HepG2 (cell line): ENCODE data around the gene GATD1. TPM values are rescaled to one million over a fixed set of nuclear protein-coding genes. Genes with fewer than 3 reads are reported as not detected.
A peak's percentile ranks its signal among the peaks of the same experiment; 100 is the strongest.

Experiments
- CSRNP1 ChIP-seq: sonication (generic); formaldehyde crosslinking; IDR thresholded peaks from 2 replicates; pipeline ENCODE4 v1.8.1; 2023; ENCODE audit warnings: mild to moderate bottlenecking, missing genetic modification reagents
- EP300 ChIP-seq, 3 experiments: sonication (generic) in 1 of 3; formaldehyde crosslinking in 1 of 3; IDR thresholded peaks; 2 replicates each; pipeline versions ENCODE4 v1.5.1 to v1.6.1; 2011 to 2020; ENCODE audit warnings: low read depth in 2 of 3, low read length in 2 of 3, borderline replicate concordance in 1 of 3, improper control_type of control experiment in 1 of 3, mild to moderate bottlenecking in 1 of 3, missing genetic modification reagents in 1 of 3, moderate library complexity in 1 of 3
- ESRRA ChIP-seq: sonication (generic); formaldehyde crosslinking; IDR thresholded peaks from 2 replicates; pipeline ENCODE4 v1.5.1; 2020; ENCODE audit warnings: mild to moderate bottlenecking, low read depth, missing genetic modification reagents
- HOXA3 ChIP-seq: sonication (generic); formaldehyde crosslinking; IDR thresholded peaks from 2 replicates; pipeline ENCODE4 v1.5.0; 2020; ENCODE audit warnings: missing genetic modification reagents
- IRF2 ChIP-seq: IDR thresholded peaks from 2 replicates; pipeline ENCODE4 v1.6.1; 2018; ENCODE audit warnings: missing genetic modification reagents, missing compliant biosample characterization
- KDM3A ChIP-seq: IDR thresholded peaks from 2 replicates; pipeline ENCODE4 v1.6.1; 2018; ENCODE audit warnings: low read depth, missing compliant biosample characterization
- MNT ChIP-seq: fragments of 450-650 bp; IDR thresholded peaks from 2 replicates; pipeline ENCODE4 v1.6.1; 2016
- NR2F6 ChIP-seq, 2 experiments: IDR thresholded peaks; 2 replicates each; pipeline ENCODE4 v1.6.1; 2016; ENCODE audit warnings: antibody characterized with exemption in 1 of 2, mild to moderate bottlenecking in 1 of 2
- PAF1 ChIP-seq: IDR thresholded peaks from 2 replicates; pipeline ENCODE4 v1.6.1; 2016; ENCODE audit warnings: missing genetic modification reagents, missing compliant biosample characterization
- TFAP4 ChIP-seq: sonication (generic); IDR thresholded peaks from 2 replicates; pipeline ENCODE4 v1.6.1; 2016; ENCODE audit warnings: low read depth, borderline replicate concordance
- THAP11 ChIP-seq: IDR thresholded peaks from 2 replicates; pipeline ENCODE4 v1.6.1; 2016; ENCODE audit warnings: missing biosample characterization, missing genetic modification reagents
- WIZ ChIP-seq: sonication (generic); formaldehyde crosslinking; IDR thresholded peaks from 2 replicates; pipeline ENCODE4 v1.5.1; 2020; ENCODE audit warnings: mild to moderate bottlenecking, missing genetic modification reagents
- YEATS4 ChIP-seq: sonication (generic); formaldehyde crosslinking; IDR thresholded peaks from 2 replicates; pipeline ENCODE4 v1.4.0; 2020; ENCODE audit warnings: missing genetic modification reagents, borderline replicate concordance
- ZBTB26 ChIP-seq: IDR thresholded peaks from 2 replicates; pipeline ENCODE4 v1.6.1; 2016; ENCODE audit warnings: missing compliant biosample characterization, missing genetic modification reagents, borderline replicate concordance
- ZNF329 ChIP-seq: sonication (generic); formaldehyde crosslinking; IDR thresholded peaks from 2 replicates; pipeline ENCODE4 v1.9.0; 2021; ENCODE audit warnings: low read depth, mild to moderate bottlenecking, missing genetic modification reagents
- ZNF7 ChIP-seq: IDR thresholded peaks from 2 replicates; pipeline ENCODE4 v1.6.1; 2016; ENCODE audit warnings: missing biosample characterization, missing genetic modification reagents
- ZNF792 ChIP-seq: IDR thresholded peaks from 2 replicates; pipeline ENCODE4 v1.6.1; 2016
- ZNF883 ChIP-seq: sonication (generic); formaldehyde crosslinking; IDR thresholded peaks from 2 replicates; pipeline ENCODE4 v1.5.1; 2020; ENCODE audit warnings: mild to moderate bottlenecking, missing genetic modification reagents; ENCODE audit errors: not compliant biosample characterization
- polyA plus RNA-seq, 8 experiments: library from polyadenylated mRNA; depleted of rRNA in 3 of 8; stranded (reverse) in 7 of 8; unstranded in 1 of 8; fragments of >200 nt; fragmentation: Illumina TruSeq in 4 of 8; extraction: Trizol in 4 of 8; gene quantifications; 2 replicates each; pipeline versions ENCODE4 v1.2.1 to v1.2.3, GENCODE V29; 2011 to 2016; ENCODE audit warnings: low read depth in 4 of 8, missing spikeins in 1 of 8, mixed read lengths in 1 of 8; ENCODE audit not compliant: insufficient read depth in 1 of 8
- total RNA-seq, 5 experiments: library from RNA; depleted of rRNA; stranded (reverse); fragments of >200 nt; fragmentation: Illumina TruSeq; extraction: Trizol; gene quantifications; 2 replicates each; pipeline ENCODE4 v1.2.3, GENCODE V29; 2016; ENCODE audit warnings: low read depth in 1 of 5
- TF ChIP-seq, protein P1 (sequence below): sonication (generic); formaldehyde crosslinking; IDR thresholded peaks from 2 replicates; pipeline ENCODE4 v1.4.0; 2020; ENCODE audit warnings: low read depth, mild to moderate bottlenecking, missing genetic modification reagents
- TF ChIP-seq, protein P2 (sequence below): sonication (generic); formaldehyde crosslinking; IDR thresholded peaks from 2 replicates; pipeline ENCODE4 v1.4.0; 2020; ENCODE audit warnings: missing genetic modification reagents

GATD1 gene
- total and polyA plus RNA-seq, 2 of the 13 experiments (the other 11 are each of a cell fraction or from before 2014, with no cell fraction given) = 31.3 to 60.5 TPM

GRCh38 chr11:797296-798092 is 20.2 kb upstream of the GATD1 start (continued):
- TF ChIP-seq MNT (peak; percentile 74), EP300 (IDR thresholded peaks at IDR 0.05; ENCODE audit: low read depth in 2 of 2, low read length in 2 of 2) (no peak), EP300 (CRISPR knock-in tag; IDR thresholded peaks at IDR 0.05; ENCODE audit: borderline replicate concordance) (no peak), PAF1 (CRISPR knock-in tag) (no peak), ZNF792 (CRISPR knock-in tag) (no peak), ESRRA (CRISPR knock-in tag) (peak; percentile 69; the same call in 1 of the 2 replicates), HOXA3 (CRISPR knock-in tag) (peak; percentile 2; the same call in 1 of the 2 replicates), KDM3A (CRISPR knock-in tag) (0 out of 2 replicates have a peak, but pooled peaks have one; percentile 58), ZNF883 (peak; percentile 16), ZBTB26 (CRISPR knock-in tag) (peak; percentile 22; the same call in 1 of the 2 replicates), CSRNP1 (CRISPR knock-in tag) (no peak; the same call in 1 of the 2 replicates), ZNF7 (no peak), ZNF329 (CRISPR knock-in tag) (no peak), THAP11 (peak; percentile 10; the same call in 1 of the 2 replicates), WIZ (CRISPR knock-in tag) (0 out of 2 replicates have a peak, but pooled peaks have one; percentile 22), IRF2 (CRISPR knock-in tag) (peak; percentile 3; the same call in 1 of the 2 replicates), NR2F6 (IDR thresholded peaks at IDR 0.05) (no peak), NR2F6 (CRISPR knock-in tag; IDR thresholded peaks at IDR 0.05) (no peak), YEATS4 (CRISPR knock-in tag) (no peak), TFAP4 (peak; percentile 95)
- TF ChIP-seq, protein P1, sequence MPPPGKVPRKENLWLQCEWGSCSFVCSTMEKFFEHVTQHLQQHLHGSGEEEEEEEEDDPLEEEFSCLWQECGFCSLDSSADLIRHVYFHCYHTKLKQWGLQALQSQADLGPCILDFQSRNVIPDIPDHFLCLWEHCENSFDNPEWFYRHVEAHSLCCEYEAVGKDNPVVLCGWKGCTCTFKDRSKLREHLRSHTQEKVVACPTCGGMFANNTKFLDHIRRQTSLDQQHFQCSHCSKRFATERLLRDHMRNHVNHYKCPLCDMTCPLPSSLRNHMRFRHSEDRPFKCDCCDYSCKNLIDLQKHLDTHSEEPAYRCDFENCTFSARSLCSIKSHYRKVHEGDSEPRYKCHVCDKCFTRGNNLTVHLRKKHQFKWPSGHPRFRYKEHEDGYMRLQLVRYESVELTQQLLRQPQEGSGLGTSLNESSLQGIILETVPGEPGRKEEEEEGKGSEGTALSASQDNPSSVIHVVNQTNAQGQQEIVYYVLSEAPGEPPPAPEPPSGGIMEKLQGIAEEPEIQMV (CRISPR knock-in tag) = no peak
- TF ChIP-seq, protein P2, sequence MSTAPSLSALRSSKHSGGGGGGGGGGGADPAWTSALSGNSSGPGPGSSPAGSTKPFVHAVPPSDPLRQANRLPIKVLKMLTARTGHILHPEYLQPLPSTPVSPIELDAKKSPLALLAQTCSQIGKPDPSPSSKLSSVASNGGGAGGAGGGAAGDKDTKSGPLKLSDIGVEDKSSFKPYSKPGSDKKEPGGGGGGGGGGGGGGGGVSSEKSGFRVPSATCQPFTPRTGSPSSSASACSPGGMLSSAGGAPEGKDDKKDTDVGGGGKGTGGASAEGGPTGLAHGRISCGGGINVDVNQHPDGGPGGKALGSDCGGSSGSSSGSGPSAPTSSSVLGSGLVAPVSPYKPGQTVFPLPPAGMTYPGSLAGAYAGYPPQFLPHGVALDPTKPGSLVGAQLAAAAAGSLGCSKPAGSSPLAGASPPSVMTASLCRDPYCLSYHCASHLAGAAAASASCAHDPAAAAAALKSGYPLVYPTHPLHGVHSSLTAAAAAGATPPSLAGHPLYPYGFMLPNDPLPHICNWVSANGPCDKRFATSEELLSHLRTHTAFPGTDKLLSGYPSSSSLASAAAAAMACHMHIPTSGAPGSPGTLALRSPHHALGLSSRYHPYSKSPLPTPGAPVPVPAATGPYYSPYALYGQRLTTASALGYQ (CRISPR knock-in tag) = no peak
